C4-2B (cell line): ENCODE measurements around the gene IFNLR1.

Experiments
- CTCF ChIP-seq: fragments of 450-650 bp; conservative IDR thresholded peaks from 2 replicates; pipeline ENCODE4 v1.5.1; 2017; ENCODE audit warnings: mild to moderate bottlenecking
- ZFX ChIP-seq: fragments of 450-650 bp; IDR thresholded peaks from 2 replicates; pipeline ENCODE4 v1.6.1; 2017

- TF ChIP-seq CTCF (no peak), ZFX (no peak)
These were observed 2.0 kb downstream of the IFNLR1 start for GRCh38 chr1:24185076-24185475.
